ENCODE data around the gene TMEM242.

- TF ChIP-seq POLR2A (IDR thresholded peaks at IDR 0.05) (no peak), CTCF (IDR thresholded peaks at IDR 0.05) (no peak)
Observed at GRCh38 chr6:157285422-157285779, 37.9 kb downstream of the TMEM242 start.
